SK-N-MC (cell line): Measurements from ENCODE around the gene MRGPRE.

Source experiments
- DNase-seq: peaks from one replicate; pipeline ENCODE4 v3.0.0-alpha.2; 2011; ENCODE audit warnings: low read depth, low spot score
- H3K27ac ChIP-seq: fragments of 200-600 bp; sonication (generic); 2 replicates; pipeline ENCODE4 v1.5.1; 2016; ENCODE audit warnings: mixed run types
- H3K36me3 ChIP-seq: fragments of 200-600 bp; sonication (generic); 2 replicates; pipeline ENCODE4 v1.6.1; 2017; ENCODE audit warnings: antibody characterized with exemption, low read length, mixed read lengths; ENCODE audit not compliant: insufficient read depth
- H3K4me3 ChIP-seq: fragments of 200-600 bp; sonication (generic); 2 replicates; pipeline ENCODE4 v1.5.1; 2016
- H3K9ac ChIP-seq: fragments of 200-600 bp; sonication (generic); 2 replicates; pipeline ENCODE4 v1.8.0; 2017; ENCODE audit warnings: mixed run types, mixed read lengths; ENCODE audit not compliant: insufficient read length
- H3K9me3 ChIP-seq: fragments of 200-600 bp; sonication (generic); 2 replicates; pipeline ENCODE4 v1.6.1; 2017; ENCODE audit warnings: low read depth, mild to moderate bottlenecking, antibody characterized with exemption, low read length, moderate library complexity, mixed read lengths
- EZH2 ChIP-seq: fragments of 200-600 bp; sonication (generic); IDR thresholded peaks from one replicate; pipeline ENCODE4 v1.6.1; 2017; ENCODE audit warnings: antibody characterized with exemption
- FOXP2 ChIP-seq: optimal IDR thresholded peaks from 2 replicates; pipeline ENCODE3; 2011; ENCODE audit warnings: mild to moderate bottlenecking, moderate library complexity; ENCODE audit not compliant: insufficient read depth; ENCODE audit errors: extremely low read length, control extremely low read depth
- POLR2AphosphoS5 ChIP-seq: IDR thresholded peaks from 2 replicates; pipeline ENCODE4 v1.6.1; 2012; ENCODE audit warnings: mild to moderate bottlenecking, low read depth, low read length, borderline replicate concordance

MRGPRE gene

GRCh38 chr11:3189886-3190583, 42.2 kb downstream of the MRGPRE start:
- no peak overlapping the region for H3K9ac ChIP-seq
- no peak overlapping the region for H3K4me3 ChIP-seq
- H3K36me3 ChIP-seq, result no peaks in the 10 kb centered on the region
- H3K9me3 ChIP-seq, result no peaks in the 10 kb centered on the region
- H3K27ac ChIP-seq, result no peak overlapping the region
- DNase-seq, result no peak
- TF ChIP-seq EZH2, result no peak
- no peak for TF ChIP-seq POLR2AphosphoS5
- TF ChIP-seq FOXP2, result no peak

DNA sequence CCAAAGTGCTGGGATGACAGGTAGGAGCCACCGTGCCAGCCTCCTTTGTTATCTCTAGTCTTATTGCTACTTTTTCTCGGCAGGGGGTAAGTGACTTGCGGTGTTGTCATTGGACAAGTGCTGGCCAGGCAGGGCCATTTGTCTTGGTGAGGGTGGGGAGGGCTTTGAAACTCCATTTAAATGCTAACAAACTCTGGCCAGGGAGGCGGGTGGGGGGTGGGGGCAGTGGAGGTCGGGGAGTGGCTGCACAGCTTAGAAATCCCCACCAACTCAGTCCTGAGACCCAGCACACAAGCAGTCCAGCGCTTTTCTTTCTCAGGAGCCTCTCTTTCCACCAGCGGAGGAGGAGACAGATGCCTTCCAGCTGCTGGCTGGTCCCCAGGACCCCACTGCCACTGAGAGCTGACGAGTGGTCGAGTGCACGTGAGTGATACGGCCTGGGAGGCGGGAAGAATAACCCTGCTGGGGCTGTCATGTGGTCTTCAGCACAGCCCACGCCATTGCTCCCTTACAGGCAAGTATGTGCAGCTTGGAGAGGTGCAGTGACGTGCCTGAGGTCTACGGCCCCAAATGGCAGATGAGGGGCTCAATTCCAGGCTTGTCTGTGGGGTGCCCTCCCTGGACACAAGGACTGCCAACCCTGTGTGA, 42.9 kb downstream of the MRGPRE start:
- H3K9me3 ChIP-seq, result no peaks in the 10 kb centered on the region
- H3K9ac ChIP-seq, result no peak overlapping the region
- TF ChIP-seq FOXP2 (no peak), POLR2AphosphoS5 (no peak), EZH2 (no peak)
- DNase-seq, result no peak
- H3K36me3 ChIP-seq, result no peaks in the 10 kb centered on the region
- H3K27ac ChIP-seq, result no peak overlapping the region
- no peak overlapping the region for H3K4me3 ChIP-seq

DNA sequence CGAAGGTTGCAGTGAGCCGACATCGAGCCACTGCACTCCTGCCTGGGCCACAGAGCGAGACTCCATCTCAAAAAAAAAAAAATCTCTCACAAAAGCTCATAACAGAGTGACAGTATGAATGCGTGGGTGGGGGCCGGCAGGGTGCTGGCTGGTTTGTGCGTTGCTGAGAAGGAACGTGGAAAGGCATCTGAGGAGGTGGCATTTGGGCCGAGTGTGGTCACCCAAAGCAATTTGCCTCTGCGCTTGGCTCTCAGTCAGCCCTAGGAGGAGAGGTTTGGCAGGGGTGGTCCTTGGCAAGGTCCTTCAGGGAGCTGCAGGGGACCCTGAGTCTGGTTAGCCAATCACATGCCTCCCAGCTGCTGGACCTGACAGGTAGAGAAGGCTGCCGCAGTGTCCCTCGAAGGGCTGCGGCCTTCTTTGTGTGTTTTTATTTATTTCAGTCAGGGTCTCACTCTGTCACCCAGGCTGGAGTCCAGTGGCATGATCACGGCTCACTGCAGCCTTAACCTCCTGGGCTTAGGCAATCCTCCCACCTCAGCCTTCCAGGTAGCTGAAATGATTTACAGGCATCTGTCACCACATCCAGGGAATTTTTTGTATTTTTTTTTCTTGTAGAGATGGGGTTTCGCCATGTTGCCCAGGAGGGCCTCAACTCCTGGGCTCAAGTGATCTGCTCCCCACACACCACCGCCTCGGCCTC, 43.6 kb downstream of the MRGPRE start:
- Histone ChIP-seq H3K4me3 (no peak overlapping the region), H3K9me3 (no peaks in the 10 kb centered on the region), H3K36me3 (no peaks in the 10 kb centered on the region), H3K27ac (no peak overlapping the region), H3K9ac (no peak overlapping the region)
- no peak for TF ChIP-seq POLR2AphosphoS5
- no peak for TF ChIP-seq FOXP2
- no peak for TF ChIP-seq EZH2
- DNase-seq, result no peak

GRCh38 chr11:3186166-3186953, 45.9 kb downstream of the MRGPRE start:
- no peak overlapping the region for H3K9ac ChIP-seq
- H3K4me3 ChIP-seq, result no peak overlapping the region
- H3K36me3 ChIP-seq, result no peaks in the 10 kb centered on the region
- H3K27ac ChIP-seq, result no peak overlapping the region
- no peaks in the 10 kb centered on the region for H3K9me3 ChIP-seq
- DNase-seq, result no peak
- no peak for TF ChIP-seq EZH2

- no peaks in the 10 kb centered on the region for H3K9me3 ChIP-seq
- no peak overlapping the region for H3K27ac ChIP-seq
- no peak overlapping the region for H3K9ac ChIP-seq
- H3K4me3 ChIP-seq, result no peak overlapping the region
- no peak for TF ChIP-seq EZH2
- TF ChIP-seq FOXP2, result no peak
- TF ChIP-seq POLR2AphosphoS5, result no peak
- no peak for DNase-seq
- no peaks in the 10 kb centered on the region for H3K36me3 ChIP-seq
Measured at GRCh38 chr11:3184732-3185347, 47.4 kb downstream of the MRGPRE start.

DNA sequence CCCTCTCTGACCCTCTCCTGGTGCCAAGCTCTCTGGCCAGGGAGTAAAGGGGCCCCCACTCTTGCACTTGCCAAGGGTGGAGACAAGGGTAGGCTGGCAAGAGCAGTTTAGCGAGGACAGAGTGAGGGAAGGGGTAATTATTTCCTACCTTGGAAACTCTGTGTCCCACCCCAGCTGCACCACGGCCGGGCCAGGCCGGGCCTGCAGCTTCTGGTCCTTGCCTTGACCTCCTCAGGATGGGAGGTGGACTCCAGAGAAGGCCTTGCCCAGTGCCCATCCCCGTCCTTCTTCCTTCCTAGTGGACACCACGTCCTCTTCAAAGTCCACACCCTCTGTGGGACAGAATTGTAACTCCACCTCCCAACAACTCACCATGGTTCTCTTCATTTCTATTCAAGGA, 48.7 kb downstream of the MRGPRE start:
- no peak overlapping the region for H3K9ac ChIP-seq
- TF ChIP-seq EZH2, result no peak
- TF ChIP-seq POLR2AphosphoS5, result no peak
- no peak for TF ChIP-seq FOXP2
- no peaks in the 10 kb centered on the region for H3K36me3 ChIP-seq
- no peak overlapping the region for H3K27ac ChIP-seq
- no peak for DNase-seq
- no peak overlapping the region for H3K4me3 ChIP-seq
- H3K9me3 ChIP-seq, result no peaks in the 10 kb centered on the region

DNA sequence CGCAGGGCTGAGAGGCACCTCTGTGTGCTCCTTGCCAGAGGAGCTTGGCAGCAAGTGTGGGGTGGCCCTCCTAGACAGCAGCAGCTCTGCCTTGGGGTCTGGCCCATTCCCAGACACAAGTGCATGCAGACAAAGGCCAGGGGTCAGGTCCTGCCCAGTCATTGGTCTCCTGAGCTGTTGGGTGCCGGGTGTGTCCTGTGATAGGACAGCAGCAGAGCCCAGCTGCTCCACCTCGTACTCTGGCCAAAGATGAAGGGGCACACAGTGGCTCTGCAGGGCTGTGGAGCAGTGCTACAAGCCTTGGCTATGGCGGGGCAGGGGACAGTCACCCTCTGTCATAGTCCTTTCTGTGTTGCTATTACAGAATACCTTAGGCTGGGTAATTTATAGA, 49.8 kb downstream of the MRGPRE start:
- no peak overlapping the region for H3K27ac ChIP-seq
- DNase-seq, result no peak
- no peak overlapping the region for H3K4me3 ChIP-seq
- no peak overlapping the region for H3K9ac ChIP-seq
- TF ChIP-seq FOXP2 (no peak), EZH2 (no peak), POLR2AphosphoS5 (no peak)
- H3K9me3 ChIP-seq, result no peaks in the 10 kb centered on the region
- H3K36me3 ChIP-seq, result no peaks in the 10 kb centered on the region

DNA sequence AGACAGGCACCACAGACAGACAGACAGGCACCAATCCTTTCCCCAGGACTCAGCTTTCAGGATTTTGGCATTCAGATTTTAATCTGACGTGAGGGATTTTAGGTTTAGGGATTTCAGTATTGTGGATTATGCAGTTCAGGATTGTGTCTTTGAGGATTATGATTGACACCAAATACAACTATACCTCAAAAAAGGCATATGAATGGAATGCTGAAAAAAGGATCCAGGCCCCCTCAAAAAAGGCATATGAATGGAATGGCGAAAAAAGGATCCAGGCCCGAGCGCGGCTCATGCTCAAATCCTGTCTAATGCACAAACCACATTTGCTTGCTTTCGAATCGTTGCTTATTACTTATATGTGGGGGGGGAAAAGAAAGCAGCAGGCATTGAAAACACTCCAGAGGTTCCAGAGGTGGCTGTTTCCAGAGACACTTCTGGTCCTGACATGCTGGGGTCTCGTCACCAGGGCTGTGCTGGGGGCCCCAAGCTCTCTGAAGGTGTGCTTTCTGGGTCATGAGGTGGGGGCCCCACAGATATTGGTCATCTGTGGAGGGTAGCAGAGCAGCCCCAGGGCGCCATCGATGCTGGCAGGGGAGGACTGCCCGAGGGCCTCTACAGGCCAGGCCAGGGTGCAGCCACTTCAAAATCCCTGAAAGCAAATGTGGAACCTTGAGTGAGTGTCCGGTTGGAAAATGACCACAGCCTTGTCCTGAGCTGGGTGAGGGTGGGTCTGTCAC, 50.3 kb downstream of the MRGPRE start:
- Histone ChIP-seq H3K9me3 (no peaks in the 10 kb centered on the region), H3K9ac (no peak overlapping the region), H3K27ac (no peak overlapping the region), H3K4me3 (no peak overlapping the region), H3K36me3 (no peaks in the 10 kb centered on the region)
- no peak for TF ChIP-seq EZH2
- TF ChIP-seq POLR2AphosphoS5, result no peak
- TF ChIP-seq FOXP2, result no peak
- no peak for DNase-seq
